Measurements from ENCODE around the gene SNUPN. TPM values are rescaled to one million over a fixed set of nuclear protein-coding genes. Genes with fewer than 3 reads are reported as not detected.
A peak's percentile ranks its signal among the peaks of the same experiment; 100 is the strongest.
"Not testable (repeated sequence)": the region's sequence is repeated elsewhere in the genome, so short reads cannot be mapped to it uniquely, and the experiment has no call there.

SNUPN gene
- total RNA-seq, 2 experiments from 2014 or later: 31.4 to 32.5 TPM

DNA sequence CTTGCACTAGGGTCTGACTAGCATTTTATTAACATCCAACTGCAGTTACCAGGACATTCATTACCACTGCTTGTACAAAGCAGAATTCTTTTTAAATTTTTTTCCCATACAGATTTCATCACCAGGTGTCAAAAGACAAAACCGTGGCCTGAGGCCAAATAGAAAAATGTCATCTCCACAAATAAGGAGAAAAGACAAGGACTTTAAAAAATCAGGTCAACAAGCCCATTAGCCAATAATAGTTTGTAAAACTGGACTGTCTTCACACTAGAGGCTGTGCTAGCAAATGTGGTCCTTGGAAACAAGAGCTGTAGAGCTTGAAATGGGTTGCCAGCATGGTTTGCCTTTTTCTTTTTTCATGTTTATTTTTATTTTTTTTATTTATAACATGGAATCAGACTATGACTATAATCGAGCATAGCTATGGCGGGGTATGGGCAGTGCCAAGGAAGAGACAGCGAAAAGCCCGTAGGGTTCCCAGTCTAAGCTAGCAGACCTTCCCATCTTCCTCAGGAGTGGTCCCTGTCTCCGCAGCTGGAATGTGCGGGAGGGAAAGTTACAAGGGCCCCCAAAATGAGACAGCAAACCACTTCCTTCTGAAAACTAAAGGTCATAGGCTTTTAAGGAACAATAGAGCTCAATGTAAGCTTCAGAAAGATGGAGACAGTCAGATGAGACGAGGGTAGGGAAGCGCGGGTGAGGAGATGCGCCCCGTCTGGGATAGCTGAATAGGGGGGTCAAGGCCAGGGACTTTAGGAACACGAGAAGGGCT is 47.9 kb downstream of the SNUPN start:
- POLR2A ChIA-PET: interaction anchor here (0.5 to 2.7 kb wide), 8 partner anchors 29 to 146 kb away, joined by 3 to 30 read pairs (median 8); partner anchors contain the start of genes IMP3, SIN3A and SNUPN
- H3K27ac Mint-ChIP-seq: peak overlapping the region; percentile 82

DNA sequence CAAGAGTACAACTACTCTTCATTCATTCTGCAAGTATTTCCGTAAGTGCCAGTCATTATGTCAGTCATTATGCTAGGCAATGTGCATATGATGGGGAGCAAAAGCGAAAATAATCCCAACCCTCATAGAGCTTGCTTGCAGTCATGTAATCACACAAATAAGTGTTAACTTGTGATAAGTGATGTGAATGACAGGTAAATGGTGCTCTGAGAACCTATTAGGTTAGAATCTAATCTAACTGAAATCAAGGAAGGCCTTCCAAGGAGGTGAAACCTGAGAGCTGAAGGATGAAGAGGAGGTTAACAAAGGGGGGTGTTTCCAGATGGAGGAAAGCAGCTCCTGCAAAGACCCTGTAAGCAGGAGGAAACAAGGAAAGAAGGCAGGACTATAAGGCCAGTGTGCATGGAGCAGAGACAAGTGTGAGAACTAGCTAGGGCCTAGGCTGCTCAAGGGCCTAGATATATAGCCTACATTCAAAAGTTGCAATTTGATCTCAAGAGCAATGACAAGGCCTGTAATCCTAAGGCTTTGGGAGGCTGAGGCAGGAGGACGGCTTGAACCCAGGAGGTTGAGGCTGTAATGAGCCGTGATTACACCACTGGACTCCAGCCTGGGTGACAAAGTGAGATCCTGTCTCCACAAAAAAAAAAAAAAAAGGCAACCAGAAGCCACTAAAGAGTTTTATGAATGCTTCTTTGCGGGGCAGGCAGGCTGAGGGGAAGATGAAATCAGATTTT is 51.7 kb downstream of the SNUPN start:
- ATAC-seq (no peak), DNase-seq (no peak)
- H3K27me3 Mint-ChIP-seq (ENCODE audit: low read depth): no peaks in the 10 kb centered on the region
- H3K36me3 Mint-ChIP-seq (ENCODE audit: low read depth): peaks cover 26% of the 10 kb centered on the region
- peaks cover 32% of the 10 kb centered on the region for H3K4me1 Mint-ChIP-seq (ENCODE audit: low read depth)
- POLR2A ChIA-PET: interaction anchor here (0.7 to 1.0 kb wide), 2 partner anchors 52 to 206 kb away, joined by 3 to 4 read pairs; partner anchors contain the start of genes MAN2C1 and SNUPN
- peak overlapping the region; percentile 37 for H3K27ac Mint-ChIP-seq
- no peak overlapping the region for H3K4me3 Mint-ChIP-seq
- no peaks in the 10 kb centered on the region for H3K9me3 Mint-ChIP-seq (ENCODE audit: insufficient read depth)
- CTCF ChIA-PET: interaction anchor here (2.3 kb wide), 1 partner anchor 24 kb away, joined by 8 read pairs; no protein-coding TSS in a partner anchor

More for the DNA sequence above, 47.9 kb downstream of the SNUPN start:
- peaks cover 23% of the 10 kb centered on the region for H3K36me3 Mint-ChIP-seq (ENCODE audit: low read depth)
- peak overlapping the region; percentile 92 for H3K4me3 Mint-ChIP-seq
- no peaks in the 10 kb centered on the region for H3K9me3 Mint-ChIP-seq (ENCODE audit: insufficient read depth)
- ATAC-seq (no peak), DNase-seq (no peak)
- CTCF ChIA-PET: interaction anchor here (1.1 to 2.7 kb wide), 8 partner anchors 11 to 210 kb away, joined by 4 to 30 read pairs (median 12); partner anchors contain the start of genes IMP3, MAN2C1 and SNUPN
- peaks cover 31% of the 10 kb centered on the region for H3K4me1 Mint-ChIP-seq (ENCODE audit: low read depth)
- no peaks in the 10 kb centered on the region for H3K27me3 Mint-ChIP-seq (ENCODE audit: low read depth)

DNA sequence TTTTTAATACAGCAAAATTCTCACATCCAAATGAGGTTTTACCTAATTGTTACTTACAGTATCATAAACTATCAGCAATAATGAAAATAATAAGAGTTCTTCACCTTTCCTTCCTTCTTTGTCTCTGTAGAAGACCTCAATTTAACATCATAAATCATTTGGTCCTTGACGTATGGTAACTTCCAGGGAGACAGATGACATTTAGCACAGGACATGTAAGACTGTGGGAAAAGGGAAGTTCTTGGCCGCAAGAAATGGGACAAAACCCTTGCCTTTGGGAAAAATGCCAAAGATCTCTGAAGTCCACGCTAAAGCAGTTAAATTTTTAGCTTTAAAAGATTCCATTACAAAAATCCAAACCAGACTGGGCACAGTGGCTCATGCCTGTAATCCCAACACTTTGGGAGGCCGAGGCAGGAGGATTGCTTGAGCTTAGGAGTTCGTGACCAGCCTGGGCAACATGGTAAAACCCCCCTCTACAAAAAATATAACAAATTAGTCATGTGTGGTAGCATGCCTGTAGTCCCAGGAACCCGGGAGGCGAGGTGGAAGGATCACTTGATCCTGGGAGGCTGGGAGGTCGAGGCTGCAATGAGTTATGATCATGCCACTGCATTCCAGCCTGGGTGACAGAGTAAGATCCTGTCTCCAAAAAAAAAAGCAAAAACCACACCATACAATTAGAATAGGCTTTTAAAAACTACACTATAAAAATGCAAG is 55.2 kb downstream of the SNUPN start:
- Mint-ChIP-seq H3K27ac (no peak overlapping the region), H3K9me3 (ENCODE audit: insufficient read depth) (no peaks in the 10 kb centered on the region), H3K4me1 (ENCODE audit: low read depth) (peaks cover 23% of the 10 kb centered on the region), H3K4me3 (no peak overlapping the region), H3K36me3 (ENCODE audit: low read depth) (peaks cover 18% of the 10 kb centered on the region), H3K27me3 (ENCODE audit: low read depth) (no peaks in the 10 kb centered on the region)
- CTCF ChIA-PET: interaction anchor here (0.6 kb wide), 1 partner anchor 57 kb away, joined by 3 read pairs; no protein-coding TSS in a partner anchor
- no peak for ATAC-seq
- POLR2A ChIA-PET: no interaction called here
- no peak for DNase-seq

DNA sequence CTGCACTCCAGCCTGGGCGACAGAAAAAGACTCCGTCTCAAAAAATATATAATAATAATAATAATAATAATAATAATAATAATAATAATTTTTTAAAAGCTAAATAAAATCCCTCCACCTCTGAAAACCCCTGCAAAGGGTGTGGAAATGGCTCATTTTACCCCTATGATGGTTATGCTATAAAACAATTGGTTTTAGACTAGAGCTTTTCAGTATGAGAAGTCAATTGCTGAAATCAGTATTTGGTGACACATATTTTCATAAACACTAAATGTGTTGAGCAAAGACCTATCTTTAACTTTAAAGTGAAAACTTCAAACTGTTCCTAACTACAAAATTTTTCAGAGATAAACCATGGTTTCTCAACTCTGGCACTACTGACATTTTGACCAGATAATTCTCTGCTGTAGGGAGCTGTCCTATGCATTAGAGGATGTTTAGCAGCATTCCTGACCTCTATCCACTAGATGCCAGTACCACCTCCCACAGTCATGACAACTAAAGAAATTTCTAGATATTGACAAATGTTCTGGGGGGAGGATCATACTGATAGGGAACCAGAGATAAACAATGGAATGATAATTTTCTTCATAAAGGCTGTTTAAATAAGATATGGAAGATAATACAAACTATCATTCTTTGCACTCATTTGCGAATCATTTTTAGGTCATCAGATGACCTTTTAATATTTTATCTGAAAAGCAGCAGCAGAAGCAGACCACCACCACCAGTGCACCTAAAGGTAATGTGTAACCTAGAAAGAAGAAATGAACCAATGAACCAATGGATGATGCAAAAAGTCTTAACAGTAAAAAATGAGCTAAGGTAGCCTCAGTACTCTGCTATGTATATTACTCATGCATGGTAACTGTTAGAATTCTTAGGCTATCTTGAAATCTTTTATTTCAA is 60.2 kb downstream of the SNUPN start:
- H3K36me3 Mint-ChIP-seq (ENCODE audit: low read depth): peaks cover 11% of the 10 kb centered on the region
- DNase-seq (no peak), ATAC-seq (no peak)
- no peak overlapping the region for H3K4me3 Mint-ChIP-seq
- ChIA-PET POLR2A (no interaction called here), CTCF (interaction anchor here (0.5 to 1.8 kb wide), 2 partner anchors 13 to 154 kb away, joined by 3 to 7 read pairs; partner anchors contain the start of gene PTPN9)
- H3K4me1 Mint-ChIP-seq (ENCODE audit: low read depth): peaks cover 9% of the 10 kb centered on the region
- no peaks in the 10 kb centered on the region for H3K27me3 Mint-ChIP-seq (ENCODE audit: low read depth)
- no peak overlapping the region for H3K27ac Mint-ChIP-seq
- H3K9me3 Mint-ChIP-seq (ENCODE audit: insufficient read depth): no peaks in the 10 kb centered on the region

DNA sequence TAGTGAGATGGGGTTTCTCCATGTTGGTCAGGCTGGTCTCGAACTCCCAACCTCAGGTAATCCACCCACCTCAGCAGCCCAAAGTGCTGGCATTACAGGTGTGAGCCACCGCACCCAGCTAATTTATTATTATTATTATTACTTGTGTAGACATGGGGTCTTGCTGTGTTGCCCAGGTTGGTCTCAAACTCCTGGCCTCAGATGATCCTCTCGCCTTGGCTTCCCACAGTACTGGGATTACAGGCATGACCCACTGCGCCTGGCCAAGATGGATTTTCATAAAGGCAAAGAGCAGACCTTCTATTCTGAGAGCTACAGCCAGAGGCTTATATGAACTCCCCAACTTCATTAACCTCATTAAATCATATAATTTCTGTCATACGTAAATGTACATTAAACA is 63.6 kb downstream of the SNUPN start:
- ATAC-seq: no peak
- DNase-seq: no peak
- ChIA-PET CTCF (interaction anchor here (1.3 to 2.0 kb wide), 3 partner anchors 17 to 109 kb away, joined by 4 to 7 read pairs (median 4); partner anchors contain the start of gene PTPN9), POLR2A (no interaction called here)
- no peak overlapping the region for H3K27ac Mint-ChIP-seq
- no peaks in the 10 kb centered on the region for H3K9me3 Mint-ChIP-seq (ENCODE audit: insufficient read depth)
- no peaks in the 10 kb centered on the region for H3K4me1 Mint-ChIP-seq (ENCODE audit: low read depth)
- H3K4me3 Mint-ChIP-seq: no peak overlapping the region
- peaks cover 5% of the 10 kb centered on the region for H3K36me3 Mint-ChIP-seq (ENCODE audit: low read depth)
- no peaks in the 10 kb centered on the region for H3K27me3 Mint-ChIP-seq (ENCODE audit: low read depth)

DNA sequence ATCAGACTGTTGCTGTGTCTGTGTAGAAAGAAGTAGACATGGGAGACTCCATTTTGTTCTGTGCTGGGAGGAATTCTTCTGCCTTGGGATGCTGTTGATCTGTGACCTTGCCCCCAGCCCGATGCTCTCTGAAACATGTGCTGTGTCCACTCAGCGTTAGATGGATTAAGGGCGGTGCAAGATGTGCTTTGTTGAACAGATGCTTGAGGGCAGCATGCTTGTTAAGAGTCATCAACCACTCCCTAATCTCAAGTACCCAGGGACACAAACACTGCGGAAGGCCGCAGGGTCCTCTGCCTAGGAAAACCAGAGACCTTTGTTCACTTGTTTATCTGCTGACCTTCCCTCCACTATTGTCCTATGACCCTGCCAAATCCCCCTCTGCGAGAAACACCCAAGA is 66.2 kb downstream of the SNUPN start:
- H3K36me3 Mint-ChIP-seq (ENCODE audit: low read depth); POLR2A ChIA-PET; H3K27me3 Mint-ChIP-seq (ENCODE audit: low read depth); CTCF ChIA-PET; H3K27ac Mint-ChIP-seq; DNase-seq; H3K4me3 Mint-ChIP-seq; H3K9me3 Mint-ChIP-seq (ENCODE audit: insufficient read depth); ATAC-seq; H3K4me1 Mint-ChIP-seq (ENCODE audit: low read depth): not testable (repeated sequence)

DNA sequence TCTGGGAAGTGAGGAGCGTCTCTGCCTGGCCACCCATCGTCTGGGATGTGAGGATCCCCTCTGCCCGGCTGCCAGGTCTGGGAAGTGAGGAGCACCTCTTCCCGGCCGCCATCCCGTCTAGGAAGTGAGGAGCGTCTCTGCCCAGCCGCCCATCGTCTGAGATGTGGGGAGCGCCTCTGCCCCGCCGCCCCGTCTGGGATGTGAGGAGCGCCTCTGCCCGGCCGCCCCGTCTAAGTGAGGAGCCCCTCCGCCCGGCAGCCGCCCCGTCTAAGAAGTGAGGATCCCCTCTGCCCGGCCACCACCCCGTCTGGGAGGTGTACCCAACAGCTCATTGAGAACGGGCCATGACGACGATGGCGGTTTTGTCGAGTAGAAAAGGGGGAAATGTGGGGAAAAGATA is 66.6 kb downstream of the SNUPN start:
- H3K36me3 Mint-ChIP-seq (ENCODE audit: low read depth); H3K27ac Mint-ChIP-seq; POLR2A ChIA-PET; H3K27me3 Mint-ChIP-seq (ENCODE audit: low read depth); DNase-seq; H3K9me3 Mint-ChIP-seq (ENCODE audit: insufficient read depth); H3K4me3 Mint-ChIP-seq; ATAC-seq; H3K4me1 Mint-ChIP-seq (ENCODE audit: low read depth); CTCF ChIA-PET: not testable (repeated sequence)

DNA sequence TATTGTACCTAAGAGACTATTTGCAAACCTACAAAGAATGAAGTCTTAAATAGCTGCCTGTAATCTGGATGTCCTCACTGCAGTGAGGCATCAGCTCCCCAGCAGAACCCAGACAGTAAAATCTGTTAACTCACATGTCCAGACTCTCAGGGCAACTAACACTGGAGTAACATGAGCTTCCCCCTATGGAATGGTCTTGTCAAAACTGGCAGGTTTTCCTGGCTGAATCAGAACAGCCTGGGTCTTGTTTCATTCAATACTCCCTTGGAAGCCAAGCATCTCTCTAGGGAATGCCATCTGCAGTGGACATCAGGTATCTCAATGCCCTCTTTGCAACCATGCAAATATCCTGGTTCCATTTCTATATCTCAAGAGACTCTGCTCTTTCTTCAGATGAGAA is 70.8 kb downstream of the SNUPN start:
- Mint-ChIP-seq H3K4me1 (ENCODE audit: low read depth) (no peaks in the 10 kb centered on the region), H3K27me3 (ENCODE audit: low read depth) (no peaks in the 10 kb centered on the region), H3K36me3 (ENCODE audit: low read depth) (peaks cover 7% of the 10 kb centered on the region), H3K4me3 (no peak overlapping the region), H3K9me3 (ENCODE audit: insufficient read depth) (no peaks in the 10 kb centered on the region), H3K27ac (no peak overlapping the region)
- DNase-seq: no peak
- no peak for ATAC-seq
- ChIA-PET CTCF (no interaction called here), POLR2A (no interaction called here)

DNA sequence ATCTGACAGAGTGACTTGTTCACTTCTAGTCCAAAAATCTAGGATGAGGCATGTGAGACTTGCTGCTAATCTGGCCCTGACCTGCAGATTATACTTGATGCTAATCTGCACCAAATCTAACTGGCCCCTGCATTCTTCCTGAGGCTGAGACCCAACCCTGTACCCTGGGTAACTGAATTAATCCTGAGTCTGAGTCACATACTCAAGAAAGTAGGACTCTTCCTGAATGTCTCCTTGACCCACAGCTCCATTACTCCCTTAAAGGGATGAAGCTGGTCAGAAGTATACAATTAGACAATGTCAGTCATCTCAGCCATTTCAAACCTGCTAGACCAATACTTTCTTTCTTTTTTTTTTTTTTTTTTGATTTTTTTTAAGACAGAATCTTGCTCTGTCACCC is 71.9 kb downstream of the SNUPN start:
- POLR2A ChIA-PET: no interaction called here
- ATAC-seq (no peak), DNase-seq (no peak)
- H3K4me3 Mint-ChIP-seq: no peak overlapping the region
- no peaks in the 10 kb centered on the region for H3K4me1 Mint-ChIP-seq (ENCODE audit: low read depth)
- H3K36me3 Mint-ChIP-seq (ENCODE audit: low read depth): peaks cover 12% of the 10 kb centered on the region
- H3K9me3 Mint-ChIP-seq (ENCODE audit: insufficient read depth): no peaks in the 10 kb centered on the region
- CTCF ChIA-PET: interaction anchor here (1.0 kb wide), 1 partner anchor 152 kb away, joined by 3 read pairs; no protein-coding TSS in a partner anchor
- H3K27me3 Mint-ChIP-seq (ENCODE audit: low read depth): no peaks in the 10 kb centered on the region
- no peak overlapping the region for H3K27ac Mint-ChIP-seq

DNA sequence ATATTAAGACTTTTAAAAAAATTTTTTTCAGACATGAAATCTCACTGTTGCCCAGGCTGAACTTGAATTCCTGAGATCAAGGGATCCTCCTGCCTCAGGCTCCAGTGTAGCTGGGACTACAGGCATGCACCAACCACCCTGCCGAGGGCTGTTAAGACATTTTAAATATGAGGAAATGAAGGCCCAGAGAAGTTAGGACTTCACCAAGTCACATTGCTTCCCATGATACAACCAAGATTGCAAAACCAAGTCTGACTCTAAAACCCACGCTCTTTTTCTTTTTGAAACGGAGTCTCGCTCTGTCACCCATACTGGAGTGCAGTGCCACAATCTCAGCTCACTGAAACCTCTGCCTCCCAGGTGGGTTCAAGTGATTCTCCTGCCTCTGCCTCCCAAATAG is 74.4 kb downstream of the SNUPN start:
- peaks cover 12% of the 10 kb centered on the region for H3K36me3 Mint-ChIP-seq (ENCODE audit: low read depth)
- ChIA-PET CTCF (no interaction called here), POLR2A (no interaction called here)
- ATAC-seq (no peak), DNase-seq (no peak)
- H3K4me3 Mint-ChIP-seq: no peak overlapping the region
- H3K9me3 Mint-ChIP-seq (ENCODE audit: insufficient read depth): no peaks in the 10 kb centered on the region
- H3K27ac Mint-ChIP-seq: no peak overlapping the region
- H3K4me1 Mint-ChIP-seq (ENCODE audit: low read depth): no peaks in the 10 kb centered on the region
- H3K27me3 Mint-ChIP-seq (ENCODE audit: low read depth): no peaks in the 10 kb centered on the region
